HG02840 (cell line): Measurements from ENCODE around the gene STARD4.

Source experiments
- ATAC-seq: cut with Tn5 transposase; IDR thresholded peaks from one replicate; pipeline ENCODE4 v1.9.1; 2021; ENCODE audit warnings: mild to moderate bottlenecking, moderate library complexity, moderate number of reproducible peaks; ENCODE audit not compliant: unreplicated experiment, low FRiP score

STARD4 gene, protein sequence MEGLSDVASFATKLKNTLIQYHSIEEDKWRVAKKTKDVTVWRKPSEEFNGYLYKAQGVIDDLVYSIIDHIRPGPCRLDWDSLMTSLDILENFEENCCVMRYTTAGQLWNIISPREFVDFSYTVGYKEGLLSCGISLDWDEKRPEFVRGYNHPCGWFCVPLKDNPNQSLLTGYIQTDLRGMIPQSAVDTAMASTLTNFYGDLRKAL

DNA sequence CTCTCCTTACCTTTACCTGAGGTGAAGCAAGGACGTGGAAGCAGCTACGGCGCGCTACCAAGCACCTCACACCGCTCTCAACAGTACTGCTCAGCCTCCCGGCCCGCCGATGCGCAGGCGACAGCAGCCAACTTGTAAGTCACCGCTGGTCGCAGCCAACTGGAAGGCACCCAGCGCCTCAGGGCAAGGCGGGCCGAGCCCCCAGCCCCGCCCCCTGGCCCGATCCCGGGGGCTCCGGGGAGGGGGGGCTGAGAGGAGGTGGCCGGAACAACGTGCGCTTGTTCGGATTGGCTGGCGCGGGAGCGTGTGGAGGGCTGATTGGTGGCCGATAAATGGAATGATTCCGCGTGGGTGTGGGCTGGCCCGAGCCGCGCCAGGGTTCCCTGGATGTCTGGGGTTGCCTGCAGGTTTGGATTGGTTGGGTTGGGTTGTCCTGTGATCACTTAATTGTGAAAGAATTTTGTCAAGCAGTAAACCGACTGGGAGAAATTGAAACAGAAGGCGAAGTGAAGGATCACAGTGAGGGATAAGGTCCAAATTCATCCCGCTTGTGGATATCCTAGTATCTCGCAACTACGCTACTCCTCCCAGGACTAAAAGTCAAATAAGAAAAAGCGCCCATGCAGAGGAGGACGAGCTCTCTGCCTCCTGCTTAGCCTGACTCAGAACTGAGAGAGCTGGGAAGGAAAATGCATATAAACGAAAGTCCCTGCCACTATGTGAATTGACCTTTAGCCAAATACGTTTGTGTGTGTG lies at the start of gene STARD4:
Gene STARD4 (minus strand): TSS at position 161 of the 756 bp plus-strand sequence. CDS start 5,102 bp downstream, outside the sequence.
- peak; percentile 97 for ATAC-seq

DNA sequence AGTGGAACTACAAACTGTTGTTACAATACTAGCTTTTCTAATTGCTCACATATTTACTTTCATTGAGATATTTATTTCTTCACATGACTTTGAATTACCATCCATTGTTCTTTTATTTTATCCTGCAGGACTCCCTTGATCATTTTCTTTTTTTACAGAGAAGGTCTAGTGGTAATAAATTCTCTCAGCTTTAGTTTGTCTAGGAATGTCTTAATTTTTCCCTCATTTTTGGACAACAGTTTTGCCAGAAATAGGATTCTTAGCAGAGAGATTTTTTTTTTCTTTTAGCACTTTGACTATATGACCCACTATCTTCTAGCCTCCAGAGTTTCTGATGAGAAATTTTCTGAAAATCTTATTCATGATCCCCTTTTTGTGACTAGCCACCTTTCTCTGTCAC lies 47.3 kb upstream of the STARD4 start:
- no peak for ATAC-seq

DNA sequence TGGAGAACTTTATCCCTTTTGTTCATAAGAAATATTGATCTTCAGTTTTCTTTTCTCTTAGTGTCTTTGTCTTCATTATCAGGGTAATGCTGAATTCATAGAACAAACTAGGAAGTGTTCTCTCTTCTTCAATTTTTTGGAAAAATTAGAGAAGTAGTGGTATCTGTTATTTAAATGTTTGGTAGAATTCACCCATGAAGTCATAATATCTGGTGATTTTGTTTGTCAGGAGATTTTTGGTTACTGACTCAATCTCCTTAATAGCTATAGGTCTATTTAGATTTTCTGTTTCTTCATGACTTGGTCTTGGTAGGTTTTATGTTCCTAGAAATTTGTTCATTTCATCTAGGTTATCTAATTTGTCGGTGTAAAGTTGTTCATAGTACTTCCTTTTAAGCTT lies 45.4 kb upstream of the STARD4 start:
- ATAC-seq, result no peak

DNA sequence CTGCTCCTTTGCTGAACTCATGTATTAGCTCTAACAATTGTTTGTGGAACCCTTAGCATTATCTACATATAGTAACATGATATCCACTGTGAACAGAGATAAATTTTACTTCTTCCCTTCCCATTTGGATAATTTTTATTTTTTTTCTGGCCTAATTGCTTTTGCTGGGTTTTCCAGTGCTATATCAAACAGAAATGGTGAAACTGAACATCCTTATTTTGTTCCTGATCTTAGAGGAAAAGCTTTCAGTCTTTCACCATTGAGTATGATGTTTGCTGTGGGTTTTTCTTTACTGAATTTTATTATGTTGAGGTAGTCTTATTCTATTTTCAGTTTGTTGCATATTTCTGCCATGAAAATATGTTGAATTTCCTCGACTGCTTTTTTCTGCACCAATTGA lies 44.8 kb upstream of the STARD4 start:
- no peak for ATAC-seq

DNA sequence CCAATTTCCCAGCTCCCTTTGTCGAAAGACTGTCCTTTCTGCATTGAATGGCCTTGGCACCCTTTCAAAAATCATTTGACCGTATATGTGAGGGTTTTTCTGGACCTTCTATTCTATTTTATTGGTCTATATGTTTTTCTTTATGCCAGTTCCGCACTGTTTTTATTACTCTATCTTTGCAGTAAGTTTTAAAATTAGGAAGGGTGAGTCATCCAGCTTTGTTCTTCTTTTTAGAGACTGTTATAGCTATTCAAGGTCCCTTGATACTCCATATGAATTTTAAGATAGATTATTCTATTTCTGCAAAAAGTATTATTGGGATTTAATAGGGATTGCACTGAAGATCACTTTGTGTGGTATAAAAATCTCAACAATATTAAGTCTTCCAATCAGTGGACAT lies 44.2 kb upstream of the STARD4 start:
- no peak for ATAC-seq

DNA sequence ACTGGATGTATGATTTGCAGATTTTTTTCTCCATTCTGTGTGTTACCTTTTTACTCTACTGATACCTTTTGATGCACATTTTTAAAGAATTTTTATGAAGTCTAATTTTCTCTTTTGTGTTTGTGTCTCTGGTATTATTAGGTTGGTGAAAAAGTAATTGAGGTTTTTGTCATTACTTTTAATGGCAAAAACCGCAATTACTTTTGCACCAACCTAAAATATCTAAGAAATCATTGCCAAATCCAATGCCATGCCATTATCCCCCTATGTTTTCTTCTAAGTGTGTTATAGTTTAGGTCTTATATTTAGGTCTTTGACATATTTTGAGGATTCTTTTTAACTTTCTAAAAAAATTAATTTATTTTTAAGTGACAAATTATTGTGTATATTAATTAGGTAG lies 43.4 kb upstream of the STARD4 start:
- no peak for ATAC-seq

DNA sequence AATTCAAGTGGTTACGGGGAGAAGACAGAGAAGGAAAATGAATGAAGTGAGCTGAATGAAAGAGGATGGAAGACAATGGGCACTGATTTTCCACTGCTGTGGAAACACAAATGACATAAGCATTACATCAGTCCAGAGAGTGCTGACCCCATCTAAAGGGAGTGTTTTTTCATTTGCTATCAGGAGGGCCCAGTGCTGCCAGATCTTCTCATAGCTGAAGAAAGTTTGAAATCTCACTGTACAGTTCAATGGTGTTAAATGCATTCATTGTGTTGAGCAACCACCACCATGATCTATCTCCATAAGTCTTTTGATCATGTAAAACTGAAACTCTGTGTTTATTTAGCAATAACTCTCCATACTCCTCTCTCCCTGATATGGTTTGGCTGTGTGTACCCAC lies 41.5 kb upstream of the STARD4 start:
- no peak for ATAC-seq

DNA sequence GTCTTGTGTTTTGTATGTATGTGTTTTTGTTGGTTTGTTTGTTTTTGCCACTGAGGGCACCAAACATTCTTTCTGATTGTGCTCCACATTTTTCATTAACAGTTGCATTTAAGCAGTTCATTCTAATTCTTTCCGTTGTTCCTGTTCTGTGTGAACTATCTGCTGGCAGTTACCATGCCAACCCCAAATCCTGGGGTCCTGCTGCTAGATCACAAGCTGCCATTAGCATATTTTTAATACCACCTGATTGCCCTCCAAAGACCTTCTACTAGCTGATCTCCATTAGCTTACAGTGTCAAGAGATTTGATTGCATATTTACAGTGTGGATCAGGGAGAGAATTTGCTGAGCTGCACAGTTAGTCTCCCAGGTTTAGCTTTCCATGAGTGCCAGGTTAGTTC lies 40.6 kb upstream of the STARD4 start:
- ATAC-seq, result no peak

DNA sequence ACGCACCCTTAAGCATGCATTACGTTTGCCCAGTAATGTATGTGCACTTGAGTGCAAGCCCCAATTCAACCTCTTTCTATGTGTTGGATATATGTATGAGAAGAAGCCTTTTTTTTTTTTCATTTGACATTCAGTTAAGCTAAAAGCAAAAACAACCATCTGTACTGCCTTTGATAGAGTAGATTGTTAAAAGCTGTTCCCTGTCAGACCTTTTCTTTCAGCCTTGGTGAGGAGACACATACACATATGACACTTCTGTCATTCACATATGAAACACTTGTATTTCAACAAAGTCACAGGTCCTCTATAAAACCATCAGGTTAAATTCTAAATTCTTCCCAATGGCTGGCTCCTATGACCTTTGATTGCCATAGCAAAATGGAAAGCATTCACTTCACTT lies 40.2 kb upstream of the STARD4 start:
- no peak for ATAC-seq

DNA sequence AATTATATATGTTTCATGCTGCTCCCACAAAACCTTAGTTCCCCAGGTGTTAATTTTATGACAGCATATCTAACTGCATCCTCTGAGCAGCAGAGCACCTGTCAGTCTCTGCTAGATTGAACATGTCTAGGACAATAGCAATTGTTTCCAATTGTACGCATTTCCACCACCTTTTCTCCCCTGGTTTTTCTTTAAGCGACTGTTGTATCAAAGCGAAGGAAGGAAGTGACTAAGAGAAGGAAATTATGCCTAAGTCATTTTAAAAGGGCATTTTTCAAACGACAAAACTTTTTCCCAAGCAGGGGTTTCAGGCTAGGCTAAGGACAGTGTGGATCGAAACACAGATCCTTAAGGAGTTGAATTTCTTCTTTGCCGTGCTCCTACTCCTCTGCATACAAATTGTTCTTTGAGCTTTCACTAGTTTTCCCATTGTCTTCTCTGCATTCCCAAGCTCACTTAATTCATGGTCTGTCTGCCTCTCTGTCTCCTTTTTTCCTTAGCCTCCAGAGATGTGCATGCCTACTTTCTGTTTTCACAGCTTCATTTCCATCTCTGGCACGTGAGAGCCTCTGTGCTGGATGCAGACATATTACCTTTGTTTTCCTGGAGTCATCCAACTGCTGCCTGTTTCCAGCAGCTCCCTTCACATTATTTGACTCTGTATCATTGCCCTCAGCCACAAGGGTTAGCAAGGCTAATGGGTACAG lies 39.4 kb upstream of the STARD4 start:
- ATAC-seq, result no peak

DNA sequence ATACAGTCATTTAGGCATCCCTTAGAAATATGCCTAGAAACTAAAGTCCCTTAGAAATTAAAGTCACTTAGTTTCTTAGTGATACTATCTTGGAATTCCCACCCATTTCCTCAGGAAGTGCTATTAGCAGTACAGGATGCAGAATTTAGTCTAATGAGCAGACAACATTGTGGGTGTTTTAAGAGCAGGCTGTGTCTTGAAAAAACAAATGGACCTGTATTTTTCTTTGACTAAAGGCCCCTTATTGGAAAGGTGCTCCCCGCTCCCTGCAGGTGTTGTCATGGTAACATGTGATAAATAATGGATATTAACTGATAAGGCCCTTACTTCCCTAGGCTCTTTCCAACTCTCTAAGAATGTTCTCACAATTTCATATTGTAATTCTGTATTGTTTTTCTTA lies 38.8 kb upstream of the STARD4 start:
- ATAC-seq, result no peak

DNA sequence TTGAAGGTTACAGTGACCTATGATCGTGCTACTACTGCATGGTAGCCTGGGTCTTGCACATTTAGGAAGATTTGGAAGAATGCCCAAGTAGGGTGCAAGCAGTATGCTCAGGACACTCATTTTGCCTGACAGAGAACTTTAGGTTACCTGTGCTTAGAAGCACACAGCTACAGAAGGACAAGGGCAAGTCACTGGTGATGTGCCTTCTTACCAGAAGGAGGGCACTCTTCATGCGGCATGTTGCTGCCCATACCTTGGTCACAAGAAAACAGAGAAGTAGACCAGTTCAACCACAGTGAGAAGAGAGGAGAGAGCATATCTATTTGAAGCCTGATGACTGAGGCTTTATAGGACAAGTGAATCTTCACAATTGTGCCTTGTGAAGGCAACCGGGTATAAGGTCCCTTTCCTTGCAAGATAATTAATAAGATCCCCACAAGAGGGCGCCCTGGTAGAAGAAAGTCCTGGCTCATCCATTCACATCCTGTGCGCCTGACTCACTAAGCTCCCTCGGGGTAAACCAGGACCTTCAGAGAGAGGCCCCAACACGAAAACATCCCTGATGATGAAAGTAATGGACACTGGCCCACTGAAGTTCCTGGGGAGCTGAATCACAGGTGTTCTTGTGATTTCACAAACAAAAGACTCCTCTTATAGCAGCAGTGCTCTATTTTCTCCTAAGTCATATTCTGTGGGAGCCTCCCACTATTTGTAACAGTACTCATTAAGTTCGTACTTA lies 38.1 kb upstream of the STARD4 start:
- peak; percentile 70 for ATAC-seq

DNA sequence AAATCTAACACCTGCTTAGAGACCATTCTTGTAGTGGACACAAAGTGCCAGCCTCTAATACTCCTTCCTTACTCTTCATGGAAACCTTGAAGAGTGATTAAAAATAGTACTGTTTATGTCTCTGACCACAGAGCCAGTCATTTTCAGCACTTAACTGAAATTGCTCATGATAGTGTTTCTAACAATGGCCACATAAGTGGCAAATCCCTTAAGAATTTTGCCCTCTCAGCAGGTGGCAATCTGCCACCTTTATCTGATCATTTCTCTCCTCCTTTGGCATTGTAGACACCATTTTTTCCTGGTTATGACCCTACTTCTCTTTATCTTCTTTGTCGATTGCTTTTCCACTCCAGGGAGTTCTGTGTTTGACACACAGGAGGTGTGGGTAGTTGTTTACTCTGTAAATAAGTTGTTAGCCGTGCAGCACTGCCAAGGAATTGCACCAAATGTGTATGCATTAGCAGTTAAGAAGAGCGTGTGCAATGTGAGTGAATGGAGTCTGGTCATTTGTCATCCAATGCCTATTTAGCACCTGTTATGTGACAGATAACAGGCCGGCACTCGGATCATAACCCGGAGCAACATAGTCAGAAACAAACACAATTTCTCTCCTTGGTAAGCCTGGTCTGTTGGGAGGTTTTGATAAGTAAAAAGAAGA lies 36.8 kb upstream of the STARD4 start:
- ATAC-seq, result no peak

DNA sequence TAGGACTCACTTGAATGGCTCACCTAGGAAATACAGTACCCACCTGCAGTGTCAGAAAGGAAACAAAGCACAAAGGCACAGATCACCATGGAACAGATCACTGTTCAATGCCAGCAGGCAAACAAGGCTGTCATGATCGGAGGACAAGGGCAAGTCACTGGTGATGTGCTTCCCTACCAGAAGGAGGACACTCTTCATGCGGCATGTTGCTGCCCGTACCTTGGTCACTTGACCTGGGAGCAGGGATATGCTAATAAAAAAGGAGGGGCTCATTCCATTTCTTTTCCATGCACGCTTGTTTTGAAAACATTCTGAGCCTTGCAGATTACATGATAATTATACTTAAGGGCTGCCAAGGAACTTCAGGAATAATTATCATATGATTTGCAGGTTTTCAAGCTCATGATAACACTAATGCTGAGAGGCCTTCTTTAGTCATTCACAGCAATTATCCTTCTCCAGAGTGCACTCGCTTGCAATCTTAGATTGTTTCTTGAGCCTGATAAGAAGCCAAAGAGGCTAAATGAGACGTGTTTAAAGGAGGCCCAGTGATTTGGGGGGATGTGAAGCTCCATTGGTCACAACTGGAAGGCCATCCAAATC lies 36.1 kb upstream of the STARD4 start:
- no peak for ATAC-seq

DNA sequence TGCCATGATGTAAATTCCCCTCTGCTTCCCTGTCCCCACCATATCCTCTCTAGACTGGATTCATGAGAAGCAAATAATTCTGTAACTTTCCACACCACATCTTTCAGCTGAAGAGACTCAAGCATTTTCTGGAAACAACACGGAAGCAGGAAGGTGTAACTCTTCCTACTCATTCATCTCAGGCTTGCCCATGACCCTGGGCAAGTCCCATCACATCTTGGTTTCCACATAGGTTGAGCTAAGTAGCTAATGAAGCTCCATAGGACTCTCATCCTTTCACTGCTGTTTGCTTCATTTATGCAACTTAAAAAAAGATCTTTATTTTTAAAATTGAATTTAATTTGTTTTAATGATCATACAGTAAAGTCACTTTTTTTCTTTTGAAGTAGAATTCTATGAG lies 32.7 kb upstream of the STARD4 start:
- no peak for ATAC-seq

DNA sequence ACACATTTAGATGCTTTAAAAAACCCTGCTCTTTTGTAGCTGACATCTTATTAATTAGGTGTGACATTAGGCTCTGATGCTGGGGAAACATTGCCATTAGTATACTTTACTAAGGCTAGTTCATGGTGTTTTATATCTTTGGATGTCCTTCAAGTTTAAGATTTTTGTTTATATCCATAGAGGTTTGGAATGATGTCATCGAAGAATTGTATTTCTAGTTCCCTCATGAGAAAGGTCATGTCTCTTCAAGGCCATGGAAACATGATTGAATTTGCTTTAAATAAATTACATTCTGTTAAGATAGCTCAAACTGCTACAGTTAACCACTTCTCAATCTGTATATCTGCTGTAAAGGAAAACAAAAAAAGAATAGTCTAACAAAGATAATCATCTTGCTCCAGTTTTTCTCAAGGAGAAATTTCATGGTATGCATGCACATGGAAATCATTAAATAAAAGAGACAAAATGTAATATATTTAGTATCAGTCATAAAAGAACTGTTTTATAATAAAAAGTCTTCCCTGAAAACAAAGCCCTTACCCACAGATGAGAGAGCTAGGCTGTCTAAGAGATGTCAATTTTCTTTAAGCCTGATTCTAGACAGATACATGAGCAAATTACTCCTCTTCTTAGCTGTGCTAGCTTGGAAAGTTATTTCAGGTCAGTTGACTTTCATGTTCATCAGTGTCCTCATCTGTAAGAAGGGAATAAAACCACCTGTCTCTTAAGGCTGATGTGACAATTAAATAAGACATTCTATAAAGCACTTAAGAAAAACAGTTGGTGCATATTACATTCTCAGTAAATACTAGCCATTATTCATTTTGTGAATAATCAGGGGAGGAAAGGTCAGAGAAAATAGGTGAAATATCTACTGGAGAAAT lies 25.0 kb upstream of the STARD4 start:
- no peak for ATAC-seq

DNA sequence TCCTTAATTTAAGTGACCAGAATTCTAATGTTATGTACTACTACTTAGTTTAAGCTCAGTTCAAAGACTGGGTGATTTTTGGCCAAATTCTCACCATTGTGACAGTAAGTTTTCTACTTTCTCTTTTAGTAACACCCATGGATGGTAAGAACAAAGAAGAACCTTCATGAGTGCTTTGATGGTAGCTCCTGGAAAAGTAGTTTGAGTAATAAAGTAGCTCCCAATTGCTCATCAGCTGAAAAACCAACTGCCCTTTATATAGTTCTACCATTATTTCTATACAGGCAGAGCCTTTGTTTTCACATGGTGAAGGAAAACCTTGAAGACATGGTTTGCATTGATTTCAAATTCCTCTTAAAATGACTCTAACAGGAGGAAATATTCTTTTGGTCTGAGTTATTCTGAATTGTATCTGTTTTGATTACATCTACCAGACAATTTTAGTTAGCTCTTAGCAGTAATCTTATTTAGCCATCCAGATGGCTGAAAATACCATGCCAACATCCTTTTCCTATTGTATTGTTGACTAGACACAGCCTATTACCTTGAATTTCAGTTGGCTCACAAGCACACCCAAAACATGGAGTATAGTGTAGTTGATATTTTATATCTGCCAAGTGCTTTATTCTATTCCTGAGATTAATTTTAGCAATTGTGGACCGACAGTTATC lies 23.7 kb upstream of the STARD4 start:
- ATAC-seq, result no peak

DNA sequence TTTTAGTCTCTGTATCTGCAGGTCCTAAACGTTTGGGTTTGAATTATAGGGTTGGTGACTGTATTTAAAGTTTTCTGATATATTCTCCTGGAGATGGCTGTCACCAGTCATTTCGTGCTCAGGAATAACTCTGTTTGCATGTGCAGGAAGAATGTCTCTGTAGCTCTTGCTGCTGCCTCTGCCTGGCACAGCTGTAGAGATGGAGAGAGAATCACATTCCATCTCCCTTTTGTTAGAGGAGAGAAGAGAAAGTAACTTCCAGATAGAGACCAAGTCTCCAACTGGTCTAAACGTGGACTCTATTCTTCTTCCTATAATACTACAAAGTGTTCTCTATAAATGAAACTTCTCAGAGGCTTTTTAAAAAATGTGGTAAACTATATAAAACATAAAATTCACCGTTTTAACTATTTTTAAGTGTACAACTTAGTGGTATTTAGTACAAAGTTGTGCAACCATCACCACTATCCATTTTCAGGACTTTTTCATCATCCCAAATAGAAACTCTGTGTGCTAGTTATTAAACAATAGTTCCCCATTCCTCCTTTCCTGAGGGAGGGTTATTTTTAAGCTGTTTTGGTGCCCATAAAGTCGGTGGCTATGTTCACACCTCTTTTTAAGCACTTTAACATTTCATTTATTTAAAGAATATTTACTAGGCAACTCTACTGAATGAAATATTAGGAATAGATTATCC lies 20.7 kb upstream of the STARD4 start:
- no peak for ATAC-seq
